Activated CD4-positive, alpha-beta T cell treated with anti-CD3 and anti-CD28 coated beads, Interleukin-2, Interleukin-6, amounts not matched to agents 100 ng/mL and 50 ng/mL, durations not matched to agents 16 hours and 8 hours (primary cell): Measurements from ENCODE around the gene SCN1B.
"Not testable (repeated sequence)": the region's sequence is repeated elsewhere in the genome, so short reads cannot be mapped to it uniquely, and the experiment has no call there.

Experiments used
- DNase-seq: peaks from one replicate; pipeline ENCODE4 v3.0.0-alpha.2; 2020

Gene SCN1B

GRCh38 chr19:35030257-35031071, at the start of gene SCN1B:
Gene SCN1B, plus strand, starts transcription at chr19:35030470. Its CDS starts 351 bp downstream, at chr19:35030821.
- DNase-seq: peak; percentile 66

- no peak for DNase-seq
Observed at GRCh38 chr19:34982275-34982674, 48.0 kb upstream of the SCN1B start.

GRCh38 chr19:34983786-34984185, 46.5 kb upstream of the SCN1B start:
- no peak for DNase-seq

- no peak for DNase-seq
Observed at GRCh38 chr19:34984287-34984686, 46.0 kb upstream of the SCN1B start.

GRCh38 chr19:34985249-34986022, 44.8 kb upstream of the SCN1B start:
- no peak for DNase-seq

GRCh38 chr19:34988119-34988518, 42.2 kb upstream of the SCN1B start:
- DNase-seq: no peak

GRCh38 chr19:34989298-34989697, 41.0 kb upstream of the SCN1B start:
- DNase-seq: no peak

- peak; percentile 25 for DNase-seq
Observed at GRCh38 chr19:34990578-34991192, 39.6 kb upstream of the SCN1B start.

- DNase-seq: no peak
Observed at GRCh38 chr19:34991542-34992333, 38.5 kb upstream of the SCN1B start.

GRCh38 chr19:34992582-34992981, 37.7 kb upstream of the SCN1B start:
- not testable (repeated sequence) for DNase-seq

GRCh38 chr19:34994286-34994642, 36.0 kb upstream of the SCN1B start:
- DNase-seq: no peak

- no peak for DNase-seq
Observed at GRCh38 chr19:34994643-34995541, 35.4 kb upstream of the SCN1B start.

GRCh38 chr19:34995551-34995950, 34.7 kb upstream of the SCN1B start:
- DNase-seq: no peak

- no peak for DNase-seq
Observed at GRCh38 chr19:34997071-34997617, 33.1 kb upstream of the SCN1B start.

GRCh38 chr19:34998224-34998623, 32.0 kb upstream of the SCN1B start:
- not testable (repeated sequence) for DNase-seq

- DNase-seq: no peak
Observed at GRCh38 chr19:34998777-34999497, 31.3 kb upstream of the SCN1B start.

- peak; percentile 85 for DNase-seq
Observed at GRCh38 chr19:34999498-35000337, 30.6 kb upstream of the SCN1B start, which contains the start of gene GRAMD1A. Gene GRAMD1A, plus strand, starts transcription at chr19:35000323. Its CDS starts 156 bp downstream, at chr19:35000479.

GRCh38 chr19:35000338-35000646, 30.0 kb upstream of the SCN1B start:
- DNase-seq: no peak

- peak; percentile 69 for DNase-seq
Observed at GRCh38 chr19:35000647-35001501, 29.4 kb upstream of the SCN1B start.
